OCI-LY1 (cell line): Measurements from ENCODE around the gene TANGO6.

ENCODE experiments used
- H2AFZ ChIP-seq: fragments of 200-600 bp; sonication (generic), shearing (Covaris generic); 2 replicates; pipeline ENCODE4 v1.6.0; 2014; ENCODE audit warnings: antibody characterized with exemption, mild to moderate bottlenecking, low read length
- H3F3A ChIP-seq: fragments of 200-600 bp; sonication (generic), shearing (Covaris generic); 2 replicates; pipeline ENCODE4 v1.6.0; 2014; ENCODE audit warnings: mild to moderate bottlenecking, antibody characterized with exemption, low read length, moderate library complexity; ENCODE audit not compliant: insufficient read depth
- H3K27ac ChIP-seq: fragments of 200-600 bp; sonication (generic); 2 replicates; pipeline ENCODE4 v1.5.1; 2014; ENCODE audit warnings: low read length, mixed run types, mild to moderate bottlenecking, low read depth; ENCODE audit not compliant: poor library complexity, severe bottlenecking
- H3K27me3 ChIP-seq: fragments of 200-600 bp; sonication (generic); 2 replicates; pipeline ENCODE4 v1.6.0; 2014; ENCODE audit warnings: antibody characterized with exemption, mild to moderate bottlenecking, low read length, moderate library complexity; ENCODE audit not compliant: insufficient read depth
- H3K36me3 ChIP-seq: fragments of 200-600 bp; sonication (generic); 2 replicates; pipeline ENCODE4 v1.6.1; 2014; ENCODE audit warnings: mild to moderate bottlenecking, antibody characterized with exemption, low read length, moderate library complexity, mixed read lengths; ENCODE audit not compliant: insufficient read depth
- H3K4me1 ChIP-seq: fragments of 200-600 bp; sonication (generic); 2 replicates; pipeline ENCODE4 v1.5.1; 2014; ENCODE audit warnings: mild to moderate bottlenecking, low read length, moderate library complexity; ENCODE audit not compliant: insufficient read depth, severe bottlenecking
- H3K4me2 ChIP-seq: fragments of 200-600 bp; sonication (generic), shearing (Covaris generic); 2 replicates; pipeline ENCODE4 v1.6.1; 2014; ENCODE audit warnings: low read length
- H3K4me3 ChIP-seq: fragments of 200-600 bp; sonication (generic); 2 replicates; pipeline ENCODE4 v1.5.1; 2014; ENCODE audit warnings: low read length, low read depth, mild to moderate bottlenecking, mixed read lengths; ENCODE audit not compliant: poor library complexity, severe bottlenecking
- H3K79me2 ChIP-seq: fragments of 200-600 bp; shearing (Covaris generic); 2 replicates; pipeline ENCODE4 v1.6.1; 2016; ENCODE audit warnings: mixed run types, low read length, mixed read lengths; ENCODE audit not compliant: insufficient read depth
- H3K9ac ChIP-seq: fragments of 200-600 bp; sonication (generic), shearing (Covaris generic); 2 replicates; pipeline ENCODE4 v1.6.1; 2014; ENCODE audit warnings: mild to moderate bottlenecking, low read length, mixed read lengths
- H3K9me2 ChIP-seq: fragments of 200-600 bp; sonication (generic), shearing (Covaris generic); 2 replicates; pipeline ENCODE4 v1.6.1; 2014; ENCODE audit warnings: low read depth, mild to moderate bottlenecking, low read length, mixed read lengths
- H3K9me3 ChIP-seq: fragments of 200-600 bp; shearing (Covaris generic); 2 replicates; pipeline ENCODE4 v1.6.1; 2014; ENCODE audit warnings: low read length, mixed read lengths
- H4K20me1 ChIP-seq: fragments of 200-600 bp; sonication (generic), shearing (Covaris generic); 2 replicates; pipeline ENCODE4 v1.6.0; 2016; ENCODE audit warnings: mild to moderate bottlenecking, low read length; ENCODE audit not compliant: insufficient read depth
- CTCF ChIP-seq: fragments of 200-600 bp; sonication (generic), shearing (Covaris generic); IDR thresholded peaks from 2 replicates; pipeline ENCODE4 v1.5.1; 2017; ENCODE audit warnings: mild to moderate bottlenecking, antibody characterized with exemption, low read length, moderate library complexity, mixed read lengths
- EZH2 ChIP-seq: fragments of 200-600 bp; sonication (generic), shearing (Covaris generic); IDR thresholded peaks from 2 replicates; pipeline ENCODE4 v1.8.0; 2017; ENCODE audit warnings: borderline replicate concordance, mixed run types, mild to moderate bottlenecking, antibody characterized with exemption, low read length, moderate library complexity, mixed read lengths

Gene TANGO6

GRCh38 chr16:68866933-68867332 is 23.6 kb downstream of the TANGO6 start:
- no peaks in the 10 kb centered on the region for H3K27me3 ChIP-seq
- H3K79me2 ChIP-seq = no peaks in the 10 kb centered on the region
- H3K36me3 ChIP-seq = peaks cover 5% of the 10 kb centered on the region; the same call in 1 of the 2 replicates
- no peak overlapping the region for H3K9ac ChIP-seq
- H2AFZ ChIP-seq = no peak overlapping the region
- H3K4me3 ChIP-seq = no peak overlapping the region
- no peak overlapping the region for H3K4me2 ChIP-seq
- H4K20me1 ChIP-seq = no peaks in the 10 kb centered on the region
- H3F3A ChIP-seq = no peaks in the 10 kb centered on the region
- H3K4me1 ChIP-seq = no peaks in the 10 kb centered on the region
- no peaks in the 10 kb centered on the region for H3K9me3 ChIP-seq
- TF ChIP-seq CTCF = no peak
- no peak for TF ChIP-seq EZH2
- H3K9me2 ChIP-seq = no peaks in the 10 kb centered on the region
- no peak overlapping the region for H3K27ac ChIP-seq

GRCh38 chr16:68869492-68870088 is 26.3 kb downstream of the TANGO6 start:
- H3K9ac ChIP-seq = no peak overlapping the region

GRCh38 chr16:68873635-68874471 is 30.5 kb downstream of the TANGO6 start:
- H3K9me3 ChIP-seq = no peaks in the 10 kb centered on the region
- H4K20me1 ChIP-seq = no peaks in the 10 kb centered on the region
- no peak overlapping the region for H3K4me3 ChIP-seq
- no peak overlapping the region for H2AFZ ChIP-seq
- H3K4me2 ChIP-seq = no peak overlapping the region
- no peak overlapping the region for H3K9ac ChIP-seq
- H3K4me1 ChIP-seq = no peaks in the 10 kb centered on the region
- H3K27ac ChIP-seq = no peak overlapping the region
- H3K36me3 ChIP-seq = peaks cover 31% of the 10 kb centered on the region
- H3K9me2 ChIP-seq = no peaks in the 10 kb centered on the region
- no peaks in the 10 kb centered on the region for H3K27me3 ChIP-seq
- no peaks in the 10 kb centered on the region for H3F3A ChIP-seq
- TF ChIP-seq CTCF = no peak
- no peak for TF ChIP-seq EZH2
- no peaks in the 10 kb centered on the region for H3K79me2 ChIP-seq

More at GRCh38 chr16:68869492-68870088, 26.3 kb downstream of the TANGO6 start:
- peaks cover 13% of the 10 kb centered on the region for H3K36me3 ChIP-seq
- no peaks in the 10 kb centered on the region for H3K9me2 ChIP-seq
- no peak overlapping the region for H3K4me3 ChIP-seq
- no peaks in the 10 kb centered on the region for H3K9me3 ChIP-seq
- TF ChIP-seq EZH2 (no peak), CTCF (no peak)
- no peak overlapping the region for H2AFZ ChIP-seq
- no peaks in the 10 kb centered on the region for H3K27me3 ChIP-seq
- no peaks in the 10 kb centered on the region for H3K79me2 ChIP-seq
- H3F3A ChIP-seq = no peaks in the 10 kb centered on the region
- no peak overlapping the region for H3K27ac ChIP-seq
- H4K20me1 ChIP-seq = no peaks in the 10 kb centered on the region
- H3K4me2 ChIP-seq = no peak overlapping the region
- H3K4me1 ChIP-seq = no peaks in the 10 kb centered on the region
